CD4-positive, alpha-beta T cell (primary cell): ENCODE results near the gene HMCN1. TPM values are rescaled to one million over a fixed set of nuclear protein-coding genes. Genes with fewer than 3 reads are reported as not detected.
"Not testable (repeated sequence)": the region's sequence is repeated elsewhere in the genome, so short reads cannot be mapped to it uniquely, and the experiment has no call there.

Source experiments
- ATAC-seq: fragments of 200-7000 bp; cut with Tn5 transposase; one replicate; pipeline ENCODE4 v1.10.0; 2022; ENCODE audit warnings: mild to moderate bottlenecking; ENCODE audit not compliant: poor library complexity
- CTCF ChIA-PET: fragments of 350-600 bp; sonication (Branson Sonifier 250); formaldehyde crosslinking; loops from one replicate; lab custom pipeline; 2021; ENCODE audit warnings: antibody characterized with exemption, inconsistent platforms; lab: Charles Lee
- POLR2A ChIA-PET: fragments of 350-600 bp; sonication (Branson Sonifier 250); formaldehyde crosslinking; loops from one replicate; lab custom pipeline; 2021; ENCODE audit warnings: antibody characterized with exemption, inconsistent platforms; lab: Charles Lee
- DNase-seq, 14 experiments: peaks; one replicate each; pipeline ENCODE4 v3.0.0-alpha.2; 2013 to 2020; ENCODE audit warnings: mixed read lengths in 2 of 14
- H3K27ac ChIP-seq, 2 donors: one replicate each; pipeline versions ENCODE4 v1.5.1 to v1.7.0; 2013; ENCODE audit warnings: low read length in 2 of 2, low read depth in 1 of 2, mild to moderate bottlenecking in 1 of 2
- H3K27me3 ChIP-seq, 2 experiments: 1 replicate in 1 of 2; 2 replicates in 1 of 2; pipeline versions ENCODE4 v1.6.1 to v1.7.0; 2013; ENCODE audit warnings: low read length in 2 of 2, control low read depth in 1 of 2, mild to moderate bottlenecking in 1 of 2, moderate library complexity in 1 of 2; ENCODE audit not compliant: insufficient read depth in 2 of 2, control insufficient read depth in 1 of 2
- H3K36me3 ChIP-seq: one replicate; pipeline ENCODE4 v1.6.1; 2013; ENCODE audit warnings: low read length, control low read depth; ENCODE audit not compliant: insufficient read depth
- H3K4me1 ChIP-seq: one replicate; pipeline ENCODE4 v1.6.1; 2013; ENCODE audit warnings: low read length, control low read depth; ENCODE audit not compliant: insufficient read depth
- H3K4me3 ChIP-seq: one replicate; pipeline ENCODE4 v1.5.1; 2013; ENCODE audit warnings: mild to moderate bottlenecking, low read length, moderate library complexity
- H3K9me3 ChIP-seq, 2 experiments: 1 replicate in 1 of 2; 2 replicates in 1 of 2; pipeline versions ENCODE4 v1.6.1 to v1.7.0; 2013; ENCODE audit warnings: low read length in 2 of 2, mild to moderate bottlenecking in 2 of 2, control low read depth in 1 of 2, moderate library complexity in 1 of 2; ENCODE audit not compliant: control insufficient read depth in 1 of 2, insufficient read depth in 1 of 2
- H3K27ac Mint-ChIP-seq: one replicate; pipeline ENCODE4 v1.8.0; 2020; ENCODE audit warnings: mixed read lengths
- H3K27me3 Mint-ChIP-seq: one replicate; pipeline ENCODE4 v1.8.0; 2021; ENCODE audit warnings: mixed read lengths
- H3K36me3 Mint-ChIP-seq: one replicate; pipeline ENCODE4 v1.8.0; 2021; ENCODE audit warnings: low read depth, mixed read lengths
- H3K4me1 Mint-ChIP-seq: one replicate; pipeline ENCODE4 v1.8.0; 2021; ENCODE audit warnings: low read depth, mixed read lengths
- H3K4me3 Mint-ChIP-seq: one replicate; pipeline ENCODE4 v1.8.0; 2020; ENCODE audit warnings: mild to moderate bottlenecking, mixed read lengths
- H3K9me3 Mint-ChIP-seq: one replicate; pipeline ENCODE4 v1.8.0; 2020; ENCODE audit warnings: mixed read lengths
- CTCF ChIP-seq: fragments of 200-600 bp; IDR thresholded peaks from one replicate; pipeline ENCODE4 v1.8.0; 2022; ENCODE audit warnings: antibody characterized with exemption, mild to moderate bottlenecking
- intact Hi-C, 2 experiments: fragments of 100-400 bp; cut with DNase I in 1 of 2; cut with micrococcal nuclease in 1 of 2; formaldehyde crosslinking; loops; one replicate each; pipeline versions ENCODE4 v1.15.1 to v1.9.0; 2023 to 2025; cut with DNase I, micrococcal nuclease
- total RNA-seq, 174 experiments: library from RNA in 2 of 174; stranded (reverse) in 2 of 174; gene quantifications; one replicate each; pipeline ENCODE4 v1.2.3 and lab custom pipeline; 2021 to 2026

The HMCN1 gene
- total RNA-seq, 2 experiments from 2014 or later: 0.14 TPM

- no peaks in the 10 kb centered on the region for H3K36me3 ChIP-seq
- DNase-seq: no peak
- intact Hi-C loops: no loop called here
- no peaks in the 10 kb centered on the region for H3K4me1 Mint-ChIP-seq
- ATAC-seq: no peak
- ChIA-PET POLR2A (no interaction called here), CTCF (no interaction called here)
- no peak for TF ChIP-seq CTCF
- H3K36me3 Mint-ChIP-seq: no peaks in the 10 kb centered on the region
- no peaks in the 10 kb centered on the region for H3K4me1 ChIP-seq
- H3K27ac ChIP-seq: no peak overlapping the region
- no peaks in the 10 kb centered on the region for H3K27me3 ChIP-seq
- peaks cover 14% of the 10 kb centered on the region for H3K27me3 Mint-ChIP-seq
- no peaks in the 10 kb centered on the region for H3K9me3 Mint-ChIP-seq
- no peak overlapping the region for H3K4me3 ChIP-seq
- no peak overlapping the region for H3K4me3 Mint-ChIP-seq
- no peak overlapping the region for H3K27ac Mint-ChIP-seq
- no peaks in the 10 kb centered on the region for H3K9me3 ChIP-seq
These were observed 55.5 kb downstream of the HMCN1 start for GRCh38 chr1:185789501-185790193.

- Mint-ChIP-seq H3K4me1 (no peaks in the 10 kb centered on the region), H3K36me3 (no peaks in the 10 kb centered on the region), H3K27ac (no peak overlapping the region), H3K4me3 (no peak overlapping the region), H3K27me3 (peaks cover 16% of the 10 kb centered on the region), H3K9me3 (no peaks in the 10 kb centered on the region)
- no peaks in the 10 kb centered on the region for H3K4me1 ChIP-seq
- no peak for TF ChIP-seq CTCF
- intact Hi-C loops: no loop called here
- H3K27ac ChIP-seq: no peak overlapping the region
- H3K27me3 ChIP-seq: no peaks in the 10 kb centered on the region
- H3K36me3 ChIP-seq: no peaks in the 10 kb centered on the region
- DNase-seq: no peak
- ATAC-seq: no peak
- no peaks in the 10 kb centered on the region for H3K9me3 ChIP-seq
- POLR2A ChIA-PET: no interaction called here
- no peak overlapping the region for H3K4me3 ChIP-seq
- CTCF ChIA-PET: no interaction called here
These were observed 56.1 kb downstream of the HMCN1 start for GRCh38 chr1:185790194-185790735.

- Mint-ChIP-seq H3K9me3 (no peaks in the 10 kb centered on the region), H3K36me3 (no peaks in the 10 kb centered on the region), H3K27me3 (peaks cover 6% of the 10 kb centered on the region), H3K4me3 (no peak overlapping the region), H3K27ac (no peak overlapping the region), H3K4me1 (no peaks in the 10 kb centered on the region)
- Histone ChIP-seq H3K27ac (no peak overlapping the region), H3K9me3 (no peaks in the 10 kb centered on the region), H3K4me1 (no peaks in the 10 kb centered on the region), H3K36me3 (no peaks in the 10 kb centered on the region), H3K27me3 (no peaks in the 10 kb centered on the region), H3K4me3 (no peak overlapping the region)
- ATAC-seq (no peak), DNase-seq (no peak)
- intact Hi-C loops: no loop called here
- ChIA-PET CTCF (no interaction called here), POLR2A (no interaction called here)
- no peak for TF ChIP-seq CTCF
These were observed 57.8 kb downstream of the HMCN1 start for GRCh38 chr1:185792040-185792439.

- H3K4me1 ChIP-seq, POLR2A ChIA-PET, H3K4me3 ChIP-seq, intact Hi-C loops, H3K36me3 Mint-ChIP-seq, H3K27ac ChIP-seq, DNase-seq, H3K36me3 ChIP-seq, H3K4me3 Mint-ChIP-seq, H3K9me3 Mint-ChIP-seq, H3K4me1 Mint-ChIP-seq, H3K27me3 ChIP-seq, ATAC-seq, H3K27ac Mint-ChIP-seq, H3K27me3 Mint-ChIP-seq: not testable (repeated sequence)
- CTCF ChIA-PET: interaction anchor here (0.7 kb wide), 1 partner anchor 20 kb away, joined by 3 read pairs; no protein-coding TSS in a partner anchor
- peaks cover 12 to 14% of the 10 kb centered on the region in 2 experiments for H3K9me3 ChIP-seq
These were observed 60.3 kb downstream of the HMCN1 start for GRCh38 chr1:185794495-185794894.
